Lower lobe of right lung (tissue), 2 donors: Measurements from ENCODE around the gene WDR19. TPM values are rescaled to one million over a fixed set of nuclear protein-coding genes. Genes with fewer than 3 reads are reported as not detected.

Experiments
- ATAC-seq, 2 donors: fragments of 200-7000 bp; cut with Tn5 transposase; one replicate each; pipeline ENCODE4 v1.9.1; 2020 to 2022; ENCODE audit warnings: mild to moderate bottlenecking in 2 of 2, moderate library complexity in 2 of 2
- DNase-seq: peaks from one replicate; pipeline ENCODE4 v3.0.0-alpha.2; 2020
- H3K27ac ChIP-seq: fragments of 200-600 bp; one replicate; pipeline ENCODE4 v1.8.0; 2022
- H3K27me3 ChIP-seq: fragments of 200-600 bp; one replicate; pipeline ENCODE4 v1.8.0; 2022; ENCODE audit warnings: low read depth
- H3K36me3 ChIP-seq: fragments of 200-600 bp; one replicate; pipeline ENCODE4 v1.8.0; 2022; ENCODE audit warnings: mild to moderate bottlenecking
- H3K4me1 ChIP-seq: fragments of 200-600 bp; one replicate; pipeline ENCODE4 v1.8.0; 2022
- H3K4me3 ChIP-seq: fragments of 200-600 bp; one replicate; pipeline ENCODE4 v1.8.0; 2022; ENCODE audit warnings: mild to moderate bottlenecking
- H3K9me3 ChIP-seq: fragments of 200-600 bp; one replicate; pipeline ENCODE4 v1.8.0; 2022
- CTCF ChIP-seq: fragments of 200-600 bp; IDR thresholded peaks from one replicate; pipeline ENCODE4 v1.8.0; 2022; ENCODE audit warnings: antibody characterized with exemption, mild to moderate bottlenecking
- intact Hi-C: fragments of 100-400 bp; cut with DNase I; formaldehyde crosslinking; loops from one replicate; pipeline ENCODE4 v1.11.0; 2022
- total RNA-seq: library from RNA; stranded (reverse); fragmentation: NEBNext Ultra II Directional; extraction: Animal tissue kit (Norgen Biotek cat#: 25700); gene quantifications from one replicate; pipeline ENCODE4 v1.2.1, GENCODE V29; 2021
- donor health status: DM: no; HTN: yes; CAD: no; lungs with severe emphysema.

Gene WDR19
- total RNA-seq, 1 donor from 2014 or later, result 40.1 TPM

GRCh38 chr4:39312816-39313215, 130.5 kb downstream of the WDR19 start:
- no peak overlapping the region for H3K4me3 ChIP-seq
- peaks cover 94% of the 10 kb centered on the region for H3K36me3 ChIP-seq
- H3K9me3 ChIP-seq, result no peaks in the 10 kb centered on the region
- intact Hi-C loops, result no loop called here
- H3K27me3 ChIP-seq, result no peaks in the 10 kb centered on the region
- no peaks in the 10 kb centered on the region for H3K4me1 ChIP-seq
- no peak overlapping the region for H3K27ac ChIP-seq
- no peak for ATAC-seq
- TF ChIP-seq CTCF, result no peak
- DNase-seq, result no peak

GRCh38 chr4:39319676-39320075, 137.3 kb downstream of the WDR19 start:
- H3K4me1 ChIP-seq, result no peaks in the 10 kb centered on the region
- TF ChIP-seq CTCF, result no peak
- H3K36me3 ChIP-seq, result peaks cover 75% of the 10 kb centered on the region
- no peak overlapping the region for H3K4me3 ChIP-seq
- DNase-seq (no peak), ATAC-seq (no peak)
- intact Hi-C loops, result no loop called here
- no peaks in the 10 kb centered on the region for H3K9me3 ChIP-seq
- no peaks in the 10 kb centered on the region for H3K27me3 ChIP-seq
- no peak overlapping the region for H3K27ac ChIP-seq

GRCh38 chr4:39320381-39321115, 138.2 kb downstream of the WDR19 start:
- TF ChIP-seq CTCF, result no peak
- intact Hi-C loops, result no loop called here
- Histone ChIP-seq H3K27me3 (no peaks in the 10 kb centered on the region), H3K4me3 (no peak overlapping the region), H3K36me3 (peaks cover 73% of the 10 kb centered on the region), H3K9me3 (no peaks in the 10 kb centered on the region), H3K4me1 (no peaks in the 10 kb centered on the region), H3K27ac (no peak overlapping the region)
- ATAC-seq (no peak), DNase-seq (no peak)

GRCh38 chr4:39323821-39324220, 141.5 kb downstream of the WDR19 start:
- H3K27ac ChIP-seq, result no peak overlapping the region
- H3K4me1 ChIP-seq, result no peaks in the 10 kb centered on the region
- H3K4me3 ChIP-seq, result no peak overlapping the region
- ATAC-seq, result no peak
- no peaks in the 10 kb centered on the region for H3K27me3 ChIP-seq
- peaks cover 69% of the 10 kb centered on the region for H3K36me3 ChIP-seq
- no peak for DNase-seq
- H3K9me3 ChIP-seq, result no peaks in the 10 kb centered on the region
- no peak for TF ChIP-seq CTCF
- intact Hi-C loops, result no loop called here

GRCh38 chr4:39324446-39324845, 142.1 kb downstream of the WDR19 start:
- H3K4me3 ChIP-seq, result no peak overlapping the region
- intact Hi-C loops, result no loop called here
- no peaks in the 10 kb centered on the region for H3K4me1 ChIP-seq
- no peaks in the 10 kb centered on the region for H3K27me3 ChIP-seq
- TF ChIP-seq CTCF, result no peak
- ATAC-seq (no peak), DNase-seq (no peak)
- no peak overlapping the region for H3K27ac ChIP-seq
- no peaks in the 10 kb centered on the region for H3K9me3 ChIP-seq
- H3K36me3 ChIP-seq, result peaks cover 63% of the 10 kb centered on the region
